A549 (cell line): ENCODE data around the gene SMIM35. TPM values are rescaled to one million over a fixed set of nuclear protein-coding genes. Genes with fewer than 3 reads are reported as not detected.

Experiments
- ATAC-seq, 2 experiments: fragments of 200-7000 bp in 1 of 2; fragments of >200 bp in 1 of 2; cut with Nextera tagmentation in 1 of 2; cut with Tn5 transposase in 1 of 2; 3 replicates each; pipeline versions ENCODE4 v1.8.0 to v1.9.1; 2018 to 2020; ENCODE audit warnings: mild to moderate bottlenecking in 1 of 2, moderate library complexity in 1 of 2
- CTCF ChIA-PET: fragments of 300-600 bp; sonication (Branson Sonifier 250); formaldehyde crosslinking; extraction: SDS; loops from one replicate; lab custom pipeline; 2021; ENCODE audit warnings: antibody characterized with exemption, inconsistent platforms; lab: Yijun Ruan, JAX
- POLR2A ChIA-PET: fragments of 350-600 bp; formaldehyde crosslinking; extraction: SDS; loops from one replicate; lab custom pipeline; 2021; ENCODE audit warnings: antibody characterized with exemption, inconsistent platforms; lab: Yijun Ruan, JAX
- DNase-seq, 2 experiments: peaks; one replicate each; pipeline versions ENCODE4 v3.0.0 to v3.0.0-alpha.2; 2011 to 2016; ENCODE audit warnings: low read depth in 1 of 2, low spot score in 1 of 2
- FAIRE-seq: peaks from 2 replicates; lab custom pipeline; 2011; peaks lifted over from hg19 to GRCh38; lab: Jason Lieb, UNC
- H3K27ac ChIP-seq, 2 experiments: fragments of >200 bp; sonication (Bioruptor Twin); formaldehyde crosslinking; 3 replicates each; pipeline ENCODE4 v1.5.1; 2016 to 2017
- H3K4me1 ChIP-seq: fragments of >200 bp; sonication (Bioruptor Twin); formaldehyde crosslinking; 3 replicates; pipeline ENCODE4 v1.6.1; 2016
- H3K4me2 ChIP-seq: fragments of >200 bp; sonication (Bioruptor Twin); formaldehyde crosslinking; 3 replicates; pipeline ENCODE4 v1.6.1; 2016
- H3K4me3 ChIP-seq: fragments of >200 bp; sonication (Bioruptor Twin); formaldehyde crosslinking; 3 replicates; pipeline ENCODE4 v1.5.1; 2016
- H3K9me3 ChIP-seq: fragments of >200 bp; sonication (Bioruptor Twin); formaldehyde crosslinking; 3 replicates; pipeline ENCODE4 v1.6.1; 2016
- CBX8 ChIP-seq: fragments of 200-600 bp; sonication (generic); IDR thresholded peaks from 2 replicates; pipeline ENCODE4 v1.6.1; 2016
- CTCF ChIP-seq: fragments of >200 bp; sonication (Bioruptor Twin); formaldehyde crosslinking; IDR thresholded peaks from 3 replicates; pipeline ENCODE4 v1.5.1; 2016
- EHF ChIP-seq: fragments of 250-450 bp; sonication (Bioruptor Pico); IDR thresholded peaks from 2 replicates; pipeline ENCODE4 v1.5.0; 2020; ENCODE audit warnings: mild to moderate bottlenecking
- EHMT2 ChIP-seq: fragments of 200-600 bp; sonication (generic); IDR thresholded peaks from 2 replicates; pipeline ENCODE4 v1.6.1; 2016; ENCODE audit warnings: antibody characterized with exemption, low read depth, mild to moderate bottlenecking, moderate library complexity
- ELK1 ChIP-seq: fragments of 150-350 bp; IDR thresholded peaks from 2 replicates; pipeline ENCODE4 v1.6.1; 2014; ENCODE audit warnings: low read depth, mild to moderate bottlenecking, low read length
- EP300 ChIP-seq, 2 experiments: fragments of >200 bp; sonication (Bioruptor Twin); formaldehyde crosslinking; IDR thresholded peaks; 2 replicates in 1 of 2; 3 replicates in 1 of 2; pipeline ENCODE4 v1.6.1; 2016 to 2017
- FOSB ChIP-seq: fragments of 250-450 bp; sonication (Bioruptor Pico); IDR thresholded peaks from 2 replicates; pipeline ENCODE4 v1.5.0; 2020; ENCODE audit warnings: mild to moderate bottlenecking, moderate library complexity
- HDAC2 ChIP-seq: fragments of 200-600 bp; sonication (generic); IDR thresholded peaks from 2 replicates; pipeline ENCODE4 v1.6.1; 2016
- HOXA7 ChIP-seq: fragments of 250-450 bp; sonication (Bioruptor Pico); IDR thresholded peaks from 2 replicates; pipeline ENCODE4 v1.5.0; 2020; ENCODE audit warnings: mild to moderate bottlenecking, moderate library complexity
- MAFK ChIP-seq: fragments of 450-650 bp; IDR thresholded peaks from 2 replicates; pipeline ENCODE4 v1.6.1; 2014; ENCODE audit not compliant: partially characterized antibody
- MAX ChIP-seq: IDR thresholded peaks from 2 replicates; pipeline ENCODE4 v1.6.1; 2012
- MAZ ChIP-seq: fragments of 150-350 bp; IDR thresholded peaks from 2 replicates; pipeline ENCODE4 v1.6.1; 2014; ENCODE audit warnings: antibody characterized with exemption, low read depth, low read length, borderline replicate concordance
- MYC ChIP-seq: IDR thresholded peaks from 2 replicates; pipeline ENCODE4 v1.6.1; 2012; ENCODE audit warnings: mild to moderate bottlenecking, inconsistent platforms, low read length, improper control_type of control experiment, borderline replicate concordance
- PBX3 ChIP-seq: IDR thresholded peaks from 2 replicates; pipeline ENCODE4 v1.6.1; 2012
- PHF8 ChIP-seq: fragments of 200-600 bp; sonication (generic); IDR thresholded peaks from 2 replicates; pipeline ENCODE4 v1.6.1; 2016; ENCODE audit warnings: low read depth, mild to moderate bottlenecking, antibody characterized with exemption, moderate library complexity, borderline replicate concordance
- POLR2A ChIP-seq: IDR thresholded peaks from 2 replicates; pipeline ENCODE4 v1.6.1; 2012; ENCODE audit warnings: mild to moderate bottlenecking, low read length
- POLR2AphosphoS2 ChIP-seq: conservative IDR thresholded peaks from 2 replicates; pipeline ENCODE4 v1.6.1; 2012; ENCODE audit warnings: low read length, improper control_type of control experiment, inconsistent platforms
- RAD21 ChIP-seq, 2 experiments: fragments of >200 bp in 1 of 2; sonication (Bioruptor Twin) in 1 of 2; formaldehyde crosslinking in 1 of 2; IDR thresholded peaks in 1 of 2; conservative IDR thresholded peaks in 1 of 2; 2 replicates in 1 of 2; 3 replicates in 1 of 2; pipeline ENCODE4 v1.6.1; 2012 to 2018; ENCODE audit warnings: inconsistent platforms in 1 of 2
- SREBF2 ChIP-seq: fragments of 450-650 bp; IDR thresholded peaks from 2 replicates; pipeline ENCODE4 v1.6.1; 2014; ENCODE audit warnings: mild to moderate bottlenecking, moderate library complexity
- TFCP2L1 ChIP-seq: fragments of 250-450 bp; sonication (Bioruptor Pico); IDR thresholded peaks from 2 replicates; pipeline ENCODE4 v1.5.0; 2021; ENCODE audit warnings: mild to moderate bottlenecking
- TP53 ChIP-seq: fragments of 250-450 bp; sonication (Bioruptor Pico); IDR thresholded peaks from 2 replicates; pipeline ENCODE4 v1.5.0; 2021; ENCODE audit warnings: mild to moderate bottlenecking, moderate library complexity
- USF2 ChIP-seq: fragments of 450-650 bp; IDR thresholded peaks from 2 replicates; pipeline ENCODE4 v1.6.1; 2014; ENCODE audit warnings: antibody characterized with exemption
- ZFP36 ChIP-seq: fragments of 450-650 bp; IDR thresholded peaks from 2 replicates; pipeline ENCODE4 v1.6.1; 2014; ENCODE audit warnings: borderline replicate concordance; ENCODE audit not compliant: partially characterized antibody
- ZNF302 ChIP-seq: fragments of 250-450 bp; sonication (Bioruptor Pico); IDR thresholded peaks from 2 replicates; pipeline ENCODE4 v1.9.0; 2021; ENCODE audit warnings: inconsistent platforms, mild to moderate bottlenecking, moderate library complexity
- WGBS: methylation state at CpG from one replicate; pipeline ENCODE4 v1.1.6; 2017; ENCODE audit errors: missing lambda C conversion rate; 5-methylcytosine and 5-hydroxymethylcytosine counted together
- polyA plus RNA-seq, 4 experiments: library from polyadenylated mRNA; depleted of rRNA in 3 of 4; stranded (reverse); fragments of >200 nt; fragmentation: RNase III in 1 of 4; extraction: RNeasy Plus Mini Kit Qiagen cat#74134 plus additional on column Dnase treatment in 1 of 4; gene quantifications; 2 replicates in 3 of 4; 3 replicates in 1 of 4; pipeline ENCODE4 v1.2.3, GENCODE V29; 2011 to 2017
- TF ChIP-seq, protein P1 (sequence below): fragments of 250-450 bp; sonication (Bioruptor Pico); IDR thresholded peaks from 2 replicates; pipeline ENCODE4 v1.5.0; 2020; ENCODE audit warnings: low read depth, mild to moderate bottlenecking, moderate library complexity

SMIM35 gene
- polyA plus RNA-seq, 2 of the 4 experiments (the other 2 are of a cell fraction), result not detected

- no peak for TF ChIP-seq MAFK
- TF ChIP-seq HOXA7 (CRISPR knock-in tag), result no peak
- TF ChIP-seq ZFP36, result no peak
- TF ChIP-seq HDAC2, result no peak
- TF ChIP-seq MYC, result no peak
- no peak for TF ChIP-seq EHMT2
- TF ChIP-seq ELK1, result no peak
- no peak for TF ChIP-seq USF2
- no peak for TF ChIP-seq ZNF302
- TF ChIP-seq MAZ, result no peak
- TF ChIP-seq RAD21 (conservative IDR thresholded peaks at IDR 0.05 in 1 of 2, IDR thresholded peaks at IDR 0.05 in 1 of 2), result no peak
- no peak for TF ChIP-seq EHF (CRISPR knock-in tag)
- no peak for TF ChIP-seq CBX8
- TF ChIP-seq TFCP2L1, result no peak
- TF ChIP-seq PBX3, result no peak
- TF ChIP-seq, all 56 proteins: peak for 0
- ChIA-PET CTCF (no interaction called here), POLR2A (no interaction called here)
- no peak overlapping the region for H3K4me2 ChIP-seq
- DNase-seq, result no peak
- no peak overlapping the region for H3K4me3 ChIP-seq
- H3K4me1 ChIP-seq, result no peaks in the 10 kb centered on the region
- peaks cover 14% of the 10 kb centered on the region; the same call in 2 of the 3 replicates for H3K9me3 ChIP-seq
- H3K27ac ChIP-seq, result no peak overlapping the region
- ATAC-seq, result no peak
- no peak for FAIRE-seq
- 38% methylated on average over 4 of the region's 4 CpGs for WGBS
Measured at GRCh38 chr11:118084247-118084646, 2.5 kb downstream of the SMIM35 start.

DNA sequence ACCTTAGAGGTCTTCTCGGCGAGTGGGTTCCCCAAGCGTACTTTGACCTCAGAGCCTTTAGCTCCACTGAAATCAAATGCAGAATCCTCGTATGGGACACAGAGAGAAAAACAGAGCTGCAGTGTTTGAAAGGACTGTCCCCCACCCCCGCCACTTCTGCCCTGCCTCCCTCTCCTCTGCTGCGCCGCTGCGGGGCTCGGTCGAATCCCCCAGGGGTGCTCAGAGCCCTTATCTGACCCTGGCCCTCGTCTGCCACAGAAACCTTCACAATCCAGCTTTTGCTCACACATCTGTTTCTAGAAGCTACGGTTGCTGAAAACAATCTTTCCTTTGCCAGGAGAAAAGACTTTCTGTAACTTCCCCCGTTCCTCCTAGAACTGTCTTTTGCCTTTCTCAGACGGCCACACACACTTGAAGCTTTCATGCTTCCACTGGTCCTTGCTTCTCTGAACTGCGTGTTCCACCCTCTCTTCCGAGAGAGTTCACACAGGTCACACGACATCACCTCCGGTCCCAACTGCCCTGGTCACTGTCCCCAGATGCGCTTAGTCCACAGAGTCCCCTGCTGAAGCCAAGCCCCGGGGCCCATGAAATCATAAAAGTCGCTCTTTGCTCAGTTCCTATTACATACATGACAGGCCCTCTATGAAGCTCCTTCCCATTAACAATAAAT lies 3.7 kb downstream of the SMIM35 start:
- Histone ChIP-seq H3K9me3 (peaks cover 13% of the 10 kb centered on the region; the same call in 2 of the 3 replicates), H3K27ac (no peak overlapping the region), H3K4me1 (no peaks in the 10 kb centered on the region), H3K4me3 (no peak overlapping the region), H3K4me2 (no peak overlapping the region)
- POLR2A ChIA-PET, result interaction anchor here (0.6 kb wide), 1 partner anchor 9 kb away, joined by 3 read pairs; no protein-coding TSS in a partner anchor
- no peak for ATAC-seq
- 65% methylated on average over 14 of the region's 21 CpGs for WGBS
- TF ChIP-seq POLR2AphosphoS2 (no peak), RAD21 (conservative IDR thresholded peaks at IDR 0.05 in 1 of 2, IDR thresholded peaks at IDR 0.05 in 1 of 2) (no peak), PBX3 (no peak), ELK1 (no peak), CTCF (no peak), FOSB (no peak), POLR2A (no peak), TP53 (CRISPR knock-in tag) (no peak), EHF (CRISPR knock-in tag) (no peak), PHF8 (no peak), TFCP2L1 (no peak), MAX (no peak), ZFP36 (no peak), SREBF2 (no peak), EP300 (IDR thresholded peaks at IDR 0.05) (no peak)
- TF ChIP-seq, protein P1, sequence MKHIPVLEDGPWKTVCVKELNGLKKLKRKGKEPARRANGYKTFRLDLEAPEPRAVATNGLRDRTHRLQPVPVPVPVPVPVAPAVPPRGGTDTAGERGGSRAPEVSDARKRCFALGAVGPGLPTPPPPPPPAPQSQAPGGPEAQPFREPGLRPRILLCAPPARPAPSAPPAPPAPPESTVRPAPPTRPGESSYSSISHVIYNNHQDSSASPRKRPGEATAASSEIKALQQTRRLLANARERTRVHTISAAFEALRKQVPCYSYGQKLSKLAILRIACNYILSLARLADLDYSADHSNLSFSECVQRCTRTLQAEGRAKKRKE (CRISPR knock-in tag), result no peak
- CTCF ChIA-PET, result interaction anchor here (1.2 to 1.4 kb wide), 2 partner anchors 11 to 29 kb away, joined by 3 to 5 read pairs; no protein-coding TSS in a partner anchor
- DNase-seq, result no peak
- FAIRE-seq, result no peak
